Mucosa of gallbladder (tissue), 1 donor: ENCODE data around the gene GRK5. TPM values are rescaled to one million over a fixed set of nuclear protein-coding genes. Genes with fewer than 3 reads are reported as not detected.

Experiments used
- DNase-seq: peaks from one replicate; pipeline ENCODE4 v3.0.0-alpha.2; 2020; ENCODE audit warnings: low spot score
- total RNA-seq: library from RNA; stranded (reverse); gene quantifications from one replicate; pipeline ENCODE4 v1.2.1, GENCODE V29; 2021
- donor health status: DM: no; HTN: no; CAD: no.

The GRK5 gene
- total RNA-seq, 1 donor from 2014 or later = 21.1 TPM

DNA sequence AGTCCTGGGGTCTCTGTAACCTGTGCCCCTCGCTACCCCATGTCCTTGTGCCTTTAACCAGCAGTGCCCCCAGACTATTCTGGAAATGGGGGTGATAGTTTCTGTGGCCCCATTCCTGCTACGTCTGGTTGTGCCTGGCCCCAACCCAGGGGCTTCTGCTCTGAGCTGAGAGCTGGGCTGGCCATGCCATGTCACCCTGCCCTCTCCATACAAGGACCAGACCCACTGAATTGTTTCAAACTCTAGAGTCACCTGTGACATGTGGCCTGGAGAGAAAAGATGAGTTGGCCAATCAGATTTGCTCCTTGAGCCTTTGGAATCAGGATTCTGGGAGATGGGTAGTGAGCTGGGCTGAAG lies 108.6 kb downstream of the GRK5 start:
- DNase-seq = no peak

DNA sequence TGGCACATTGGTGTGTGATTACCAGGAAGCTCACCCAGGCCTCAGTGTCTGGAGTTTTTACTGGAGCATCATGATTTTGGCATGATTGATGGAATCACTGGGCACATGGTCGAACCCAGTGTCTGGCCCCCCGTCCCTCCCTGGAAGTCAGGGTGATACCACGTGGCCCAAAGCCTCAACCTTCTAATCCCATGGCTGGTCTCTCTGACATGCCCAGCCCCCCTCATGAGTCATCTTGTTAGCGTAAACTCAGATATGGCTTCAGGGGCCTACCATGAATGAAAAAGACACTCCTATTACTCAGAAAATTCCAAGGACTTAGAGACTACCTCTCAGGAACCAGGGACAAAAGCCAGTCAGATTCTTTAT lies 109.3 kb downstream of the GRK5 start:
- DNase-seq = no peak

DNA sequence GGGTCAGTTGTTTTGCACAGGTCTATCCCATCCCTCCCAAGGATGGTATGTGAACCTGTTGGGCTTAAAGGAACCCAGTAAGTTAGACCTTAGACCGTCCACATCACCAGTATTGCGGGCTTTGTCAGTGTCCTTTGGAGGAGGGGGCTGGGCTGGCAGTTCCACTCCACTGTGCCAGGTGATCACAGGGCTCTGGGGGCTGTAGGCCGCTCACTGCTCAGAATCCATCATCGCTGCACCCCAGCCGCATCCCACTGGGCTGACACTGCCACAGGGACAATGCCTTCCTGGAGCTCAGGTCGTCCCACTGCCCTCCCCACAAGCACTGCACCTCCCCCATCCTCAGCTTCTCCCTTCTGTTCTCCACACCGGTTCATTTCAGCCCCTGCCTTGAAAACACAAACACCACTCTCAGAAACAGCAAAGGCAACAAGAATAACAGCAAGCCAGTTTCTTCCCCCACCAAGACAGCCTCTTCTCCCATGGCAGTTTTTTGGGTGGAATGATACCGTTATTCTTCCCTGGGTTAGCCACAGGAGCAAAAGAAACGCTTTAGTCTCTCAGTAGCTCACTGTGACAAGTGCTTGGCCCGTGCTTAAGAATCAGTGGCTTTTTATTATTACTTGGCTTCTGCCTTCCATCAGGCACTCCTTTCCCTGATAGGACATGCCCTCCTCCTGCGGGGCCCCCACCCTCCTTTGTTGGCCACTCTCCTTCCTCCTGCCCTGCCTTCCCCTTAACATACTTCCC lies 111.2 kb downstream of the GRK5 start:
- DNase-seq = no peak

GRCh38 chr10:119319161-119319919 lies 112.0 kb downstream of the GRK5 start:
- DNase-seq = no peak

GRCh38 chr10:119319920-119320258 lies 112.5 kb downstream of the GRK5 start:
- DNase-seq = no peak

DNA sequence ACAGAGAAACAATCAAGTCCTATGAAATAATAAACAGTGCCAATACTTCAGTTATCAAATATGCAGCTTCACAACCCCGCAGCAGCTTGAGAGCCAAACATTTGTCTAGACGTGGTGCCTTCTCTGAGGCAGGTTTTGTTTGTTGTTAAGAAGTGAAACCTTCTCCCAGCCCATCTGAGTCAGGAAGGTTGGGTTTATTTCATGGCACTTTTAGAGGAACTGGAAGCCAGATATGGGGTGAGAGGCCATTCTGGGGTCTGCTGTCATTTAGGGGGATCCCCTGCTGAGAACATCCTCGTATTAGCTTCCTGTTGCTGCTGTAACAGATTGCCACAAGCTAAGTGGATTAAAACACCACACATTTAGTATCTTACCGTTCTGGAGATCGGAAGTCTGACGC lies 113.6 kb downstream of the GRK5 start:
- DNase-seq = no peak

- no peak for DNase-seq
These were observed 116.0 kb downstream of the GRK5 start for GRCh38 chr10:119323085-119324016.

GRCh38 chr10:119325131-119325530 lies 117.8 kb downstream of the GRK5 start:
- no peak for DNase-seq

DNA sequence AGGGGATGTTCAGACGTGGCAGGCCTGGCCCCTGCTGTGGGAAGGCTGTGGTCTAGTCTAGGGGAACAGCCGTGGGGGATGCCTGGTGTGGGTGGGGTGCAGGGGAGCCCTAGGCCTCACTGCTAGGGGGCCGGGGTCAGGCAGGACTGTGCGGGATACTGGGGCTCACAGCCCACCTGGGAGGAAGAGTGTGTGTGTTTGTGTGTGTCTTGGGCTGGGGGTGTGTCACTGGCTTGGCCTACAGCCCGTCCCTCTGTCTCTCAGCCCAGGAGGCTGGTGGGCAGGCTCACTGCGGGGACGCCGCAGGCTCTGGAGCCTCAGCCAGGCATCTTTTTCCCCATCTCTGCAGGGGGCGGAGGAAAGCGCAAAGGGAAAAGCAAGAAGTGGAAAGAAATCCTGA lies 118.8 kb downstream of the GRK5 start:
- DNase-seq = no peak

DNA sequence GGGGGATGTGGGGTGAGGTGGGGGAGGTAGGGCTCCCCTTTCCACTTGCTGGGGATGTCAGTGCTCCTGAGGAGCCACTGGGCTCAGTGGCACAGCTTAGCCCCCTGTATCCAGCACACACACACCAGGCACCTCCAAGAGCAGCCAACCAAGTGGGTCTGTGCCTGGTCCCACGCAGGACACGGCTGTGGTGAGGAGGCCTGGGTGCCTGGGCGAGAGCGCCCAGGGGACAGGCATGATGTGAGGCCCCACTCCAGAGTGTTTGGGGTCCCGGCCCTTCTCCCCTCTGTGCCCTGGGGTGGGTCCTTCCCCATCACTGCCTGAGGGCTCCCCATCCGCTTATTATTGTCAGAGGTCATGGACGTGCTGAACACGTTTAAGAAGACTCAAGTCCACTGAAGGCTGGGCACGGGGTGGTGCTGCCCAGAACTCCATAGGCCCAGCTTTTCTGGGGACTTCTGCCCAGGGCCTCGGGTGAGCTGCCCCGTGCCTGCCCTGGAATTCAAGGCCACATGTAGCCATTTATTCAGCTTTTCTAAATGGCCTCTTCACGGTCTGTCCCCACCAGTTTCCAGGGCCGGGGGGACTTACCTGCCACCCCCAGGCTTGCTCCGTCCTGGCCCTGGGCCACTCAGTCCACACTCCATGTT lies 119.8 kb downstream of the GRK5 start:
- no peak for DNase-seq

GRCh38 chr10:119328223-119328622 lies 120.9 kb downstream of the GRK5 start:
- no peak for DNase-seq

- DNase-seq = no peak
These were observed 123.0 kb downstream of the GRK5 start for GRCh38 chr10:119330342-119330741.

DNA sequence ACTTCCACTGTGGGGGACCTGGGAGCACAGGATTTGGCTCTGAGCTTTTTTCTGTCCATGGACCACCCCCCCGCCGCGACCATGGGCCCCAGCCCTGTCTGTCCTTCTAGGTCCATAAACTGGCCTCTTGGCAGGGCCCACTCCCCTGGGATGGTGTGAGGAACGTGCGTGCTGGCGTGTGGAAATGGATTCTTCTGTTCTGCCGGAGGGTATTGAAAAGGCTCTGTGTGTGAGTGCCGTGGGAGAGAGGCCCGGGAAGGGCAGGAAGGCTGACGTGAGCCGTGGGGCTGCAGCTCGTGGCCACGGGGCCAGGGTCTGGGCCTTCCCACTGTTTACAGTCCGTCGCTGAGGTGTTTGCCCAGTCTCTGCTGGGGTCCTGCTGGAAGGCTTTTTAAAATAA lies 123.7 kb downstream of the GRK5 start:
- DNase-seq = no peak

DNA sequence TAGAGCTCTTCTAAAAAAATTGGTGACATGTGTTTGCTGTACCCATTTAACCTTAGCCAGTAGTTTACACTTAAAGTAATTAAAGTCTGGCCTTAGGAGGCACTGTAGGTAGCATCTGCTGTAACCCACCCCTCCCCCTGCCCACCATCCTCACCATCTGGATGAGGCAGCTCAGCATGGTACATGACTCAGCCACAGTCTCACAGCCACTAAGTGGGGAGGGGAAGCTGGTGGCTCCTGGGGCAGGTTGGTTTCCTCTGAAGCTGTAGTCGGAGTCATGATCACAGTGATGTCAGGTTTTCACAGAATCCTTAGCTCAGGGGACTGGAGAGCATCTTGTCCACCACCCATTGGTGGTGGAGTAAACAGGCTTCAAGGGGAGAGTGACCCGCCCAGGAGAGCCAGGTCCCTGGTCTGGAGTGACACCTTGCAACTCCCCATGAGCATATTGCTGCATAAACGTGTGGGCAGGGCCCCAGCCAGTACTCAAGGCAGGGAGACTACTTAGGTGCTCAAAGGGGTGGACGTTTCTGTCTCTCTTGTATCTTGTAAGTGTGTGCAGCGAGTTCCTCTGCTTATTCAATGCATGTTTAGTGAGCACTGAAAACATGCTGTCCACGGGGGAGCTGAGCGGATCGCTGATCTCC lies 125.9 kb downstream of the GRK5 start:
- no peak for DNase-seq

GRCh38 chr10:119335671-119336353 lies 128.4 kb downstream of the GRK5 start:
- no peak for DNase-seq

DNA sequence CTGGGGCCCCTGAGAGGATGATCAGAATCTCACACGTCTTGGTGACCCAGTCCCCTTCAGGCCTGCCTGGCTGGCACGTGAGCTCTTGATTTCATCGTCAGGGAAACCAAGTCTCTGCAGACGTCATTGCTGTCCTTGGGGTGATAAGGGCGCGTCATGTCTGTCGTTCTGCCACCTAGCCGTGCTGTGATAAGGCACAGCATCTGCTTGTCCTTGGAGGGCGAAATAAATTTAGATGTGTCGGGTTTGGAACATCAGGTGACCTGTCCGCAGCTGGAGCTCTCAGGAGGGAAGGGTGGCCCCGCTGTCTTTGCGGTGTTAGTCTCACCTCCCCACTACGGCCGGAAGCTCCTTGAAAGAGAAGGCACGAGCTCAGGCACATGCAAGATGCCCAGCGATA lies 129.2 kb downstream of the GRK5 start:
- DNase-seq = no peak

DNA sequence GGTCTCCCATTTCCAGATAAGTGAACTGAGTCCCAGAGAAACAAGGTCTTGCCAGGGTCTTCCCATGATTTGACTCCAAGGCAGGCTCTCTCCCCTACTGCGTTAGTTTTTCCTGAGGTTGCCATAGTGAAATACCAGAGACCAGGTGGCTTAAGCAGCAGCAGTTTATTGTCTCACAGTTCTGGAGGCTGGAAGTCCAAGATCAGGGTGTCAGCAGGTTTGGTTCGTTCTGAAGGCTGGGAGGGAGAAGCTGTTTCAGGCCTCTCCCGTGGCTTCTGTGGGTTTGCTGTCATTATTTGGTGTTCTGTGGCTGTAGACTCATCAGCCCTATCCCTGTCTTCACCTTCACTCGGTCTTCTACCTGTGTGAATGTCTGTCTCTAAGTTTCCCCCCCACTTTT lies 129.9 kb downstream of the GRK5 start:
- no peak for DNase-seq

GRCh38 chr10:119337796-119338432 lies 130.5 kb downstream of the GRK5 start:
- DNase-seq = no peak

DNA sequence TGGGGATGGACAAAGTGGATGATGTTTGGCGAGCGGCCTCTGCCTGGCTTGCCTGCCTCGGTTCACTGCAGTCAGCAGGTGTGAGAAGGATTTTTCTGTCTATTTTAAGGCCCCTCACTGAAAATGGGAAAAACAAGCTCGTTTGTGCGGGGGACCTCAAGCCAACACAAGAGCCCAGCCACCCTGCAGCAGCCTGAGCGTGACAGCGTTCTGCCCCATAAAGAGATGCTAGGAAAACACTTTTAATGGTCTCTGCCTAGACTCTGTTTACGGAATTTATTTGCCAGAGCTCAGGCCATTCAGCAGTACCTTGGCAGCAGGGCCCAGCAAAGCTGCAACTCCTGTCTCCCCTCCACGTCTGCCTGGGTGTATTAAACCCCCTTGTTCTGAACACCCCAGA lies 131.7 kb downstream of the GRK5 start:
- DNase-seq = no peak

DNA sequence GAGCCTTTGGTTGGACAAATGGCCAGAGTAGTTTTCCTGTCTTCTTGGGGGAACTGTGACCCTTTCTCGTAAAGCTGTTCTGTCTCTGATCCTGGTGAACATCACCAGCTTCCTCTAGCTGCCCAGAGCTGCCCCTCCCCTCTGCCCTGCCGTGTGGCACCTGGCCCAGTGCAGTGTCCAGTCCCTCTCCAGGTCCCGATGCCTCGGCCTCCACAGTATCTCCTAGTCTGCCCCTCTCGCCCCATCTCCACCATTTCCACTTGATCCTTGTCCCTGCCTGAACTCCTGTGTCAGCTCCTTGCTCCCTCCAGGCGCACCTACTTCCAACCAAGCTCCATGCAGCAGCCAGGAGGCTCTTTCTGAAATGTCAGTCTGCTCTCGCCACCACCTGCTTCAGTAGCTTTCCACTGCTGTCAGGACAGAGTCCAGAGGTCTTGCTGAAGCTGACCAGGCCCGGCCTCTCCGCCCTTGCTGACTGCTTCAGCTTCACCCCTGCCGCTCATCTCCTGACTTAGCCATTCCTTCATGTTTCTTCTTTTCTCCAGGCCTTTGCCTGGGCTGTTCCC lies 133.6 kb downstream of the GRK5 start:
- DNase-seq = no peak
